GM23248 (cell line): ENCODE data around the gene ANKS1B.
"Not testable (repeated sequence)": the region's sequence is repeated elsewhere in the genome, so short reads cannot be mapped to it uniquely, and the experiment has no call there.

ENCODE experiments used
- EZH2 ChIP-seq: fragments of 200-600 bp; sonication (generic); IDR thresholded peaks from 2 replicates; pipeline ENCODE4 v1.6.1; 2018; ENCODE audit warnings: antibody characterized with exemption, mild to moderate bottlenecking; ENCODE audit not compliant: insufficient read depth, poor library complexity, severe bottlenecking
- EZH2phosphoT487 ChIP-seq: fragments of 200-600 bp; sonication (generic); IDR thresholded peaks from 2 replicates; pipeline ENCODE4 v1.6.1; 2018; ENCODE audit warnings: antibody characterized with exemption, moderate library complexity, mild to moderate bottlenecking, low read depth; ENCODE audit not compliant: insufficient read depth

GRCh38 chr12:98837134-98837752 lies 1147.5 kb downstream of the ANKS1B start:
- not testable (repeated sequence) for TF ChIP-seq EZH2, EZH2phosphoT487
